AG09319 (cell line): Measurements from ENCODE around the gene GRIK2.

ENCODE experiments used
- DNase-seq: peaks from one replicate; pipeline ENCODE4 v3.0.0-alpha.2; 2010; ENCODE audit warnings: low read depth; ENCODE audit errors: extremely low read depth
- CTCF ChIP-seq: IDR thresholded peaks from 2 replicates; pipeline ENCODE4 v1.5.1; 2011; ENCODE audit warnings: low read depth, mild to moderate bottlenecking, inconsistent platforms, low read length, moderate library complexity

Gene GRIK2

DNA sequence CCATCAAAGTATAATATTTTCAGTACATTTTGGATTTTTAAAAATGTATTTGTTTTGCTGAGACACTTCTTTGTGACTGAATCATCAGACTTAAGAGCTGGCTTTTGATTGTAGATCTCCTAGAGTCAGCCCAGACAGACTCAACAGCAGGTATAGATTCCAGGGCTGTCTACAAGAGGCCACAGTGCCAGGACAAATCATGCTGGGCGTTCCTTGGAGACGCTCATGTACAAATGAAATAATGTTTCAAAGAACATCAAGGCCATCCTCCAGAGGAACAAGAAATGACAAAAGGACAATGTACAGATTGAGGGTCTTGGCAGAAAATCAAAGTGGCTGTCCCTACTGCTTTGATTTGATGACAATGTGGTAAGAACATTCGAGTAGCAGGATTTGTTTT, 369.3 kb downstream of the GRIK2 start:
- TF ChIP-seq CTCF: no peak
- DNase-seq: no peak

DNA sequence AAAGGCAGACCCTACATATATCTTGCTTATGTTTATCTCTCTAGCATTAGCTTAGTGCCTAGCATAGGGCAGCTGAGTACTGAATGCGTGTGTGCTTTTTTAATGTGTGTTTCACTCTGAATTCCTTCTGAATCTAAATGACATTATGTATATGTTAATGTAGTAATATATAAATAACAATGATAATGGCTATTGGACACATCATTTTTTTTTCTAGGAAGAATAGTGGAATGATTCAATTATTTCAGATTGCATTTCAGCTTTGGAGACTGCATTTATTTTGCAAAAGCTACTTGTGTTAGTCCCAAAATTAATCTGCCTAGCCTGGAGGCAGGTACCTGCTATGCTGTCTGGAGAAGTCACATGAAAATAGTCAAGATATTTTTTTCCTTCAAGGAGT, 371.8 kb downstream of the GRIK2 start:
- no peak for TF ChIP-seq CTCF
- no peak for DNase-seq

GRCh38 chr6:101770116-101770515, 376.6 kb downstream of the GRIK2 start:
- DNase-seq: no peak

DNA sequence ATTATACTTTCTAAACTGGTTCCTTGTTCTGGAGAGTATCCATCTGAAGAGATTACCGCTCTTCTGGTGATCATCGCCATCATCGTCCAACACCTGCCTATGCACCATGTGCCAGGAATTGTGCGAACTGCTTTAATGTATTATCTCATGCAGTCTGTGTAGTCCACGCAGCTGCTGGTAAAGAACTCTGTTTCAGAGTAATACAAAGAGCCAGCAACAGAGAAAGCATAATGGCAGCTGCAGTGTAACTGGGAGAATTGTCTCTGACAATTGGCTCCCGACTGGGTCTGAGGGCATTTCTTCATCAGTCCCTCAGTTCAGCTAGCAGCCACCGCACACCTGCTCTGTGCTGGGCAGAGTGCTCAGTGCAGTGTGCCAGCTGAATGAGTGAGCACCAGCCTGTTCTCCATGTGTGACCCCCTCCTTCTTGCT, 383.4 kb downstream of the GRIK2 start:
- no peak for DNase-seq
- TF ChIP-seq CTCF: no peak

More at GRCh38 chr6:101770116-101770515, 376.6 kb downstream of the GRIK2 start:
- no peak for TF ChIP-seq CTCF

GRCh38 chr6:101777646-101778045, 384.1 kb downstream of the GRIK2 start:
- no peak for DNase-seq
- TF ChIP-seq CTCF: no peak

- no peak for DNase-seq
- TF ChIP-seq CTCF: no peak
These were observed 385.7 kb downstream of the GRIK2 start for GRCh38 chr6:101779051-101779844.

DNA sequence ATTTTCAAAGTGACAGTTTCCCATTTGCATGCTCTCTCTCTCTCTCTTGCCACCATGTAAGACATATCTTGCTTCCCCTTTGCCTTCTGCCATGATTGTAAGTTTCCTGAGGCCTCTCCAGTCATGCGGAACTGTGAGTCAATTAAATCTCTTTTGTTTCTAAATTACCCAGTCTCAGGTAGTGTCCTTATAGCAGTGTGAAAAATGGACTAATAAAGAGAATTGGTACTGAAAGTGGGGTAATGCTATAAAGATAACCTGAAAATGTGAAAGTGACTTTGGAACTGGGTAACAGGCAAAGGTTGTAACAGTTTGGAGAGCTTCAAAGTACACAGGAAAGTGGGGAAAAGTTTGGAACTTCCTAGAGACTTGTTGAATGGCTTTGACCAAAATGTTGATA, 389.8 kb downstream of the GRIK2 start:
- no peak for TF ChIP-seq CTCF
- no peak for DNase-seq
